Activated CD4-positive, CD25-positive, alpha-beta regulatory T cell treated with anti-CD3 and anti-CD28 coated beads, Interleukin-2, amount 50 U/mL, for 16 hours (primary cell): ENCODE measurements around the gene HMCN2.
"Not testable (repeated sequence)": the region's sequence is repeated elsewhere in the genome, so short reads cannot be mapped to it uniquely, and the experiment has no call there.

Source experiments
- DNase-seq: peaks from one replicate; pipeline ENCODE4 v3.0.0-alpha.2; 2020; ENCODE audit warnings: low read depth, low spot score

The HMCN2 gene

DNA sequence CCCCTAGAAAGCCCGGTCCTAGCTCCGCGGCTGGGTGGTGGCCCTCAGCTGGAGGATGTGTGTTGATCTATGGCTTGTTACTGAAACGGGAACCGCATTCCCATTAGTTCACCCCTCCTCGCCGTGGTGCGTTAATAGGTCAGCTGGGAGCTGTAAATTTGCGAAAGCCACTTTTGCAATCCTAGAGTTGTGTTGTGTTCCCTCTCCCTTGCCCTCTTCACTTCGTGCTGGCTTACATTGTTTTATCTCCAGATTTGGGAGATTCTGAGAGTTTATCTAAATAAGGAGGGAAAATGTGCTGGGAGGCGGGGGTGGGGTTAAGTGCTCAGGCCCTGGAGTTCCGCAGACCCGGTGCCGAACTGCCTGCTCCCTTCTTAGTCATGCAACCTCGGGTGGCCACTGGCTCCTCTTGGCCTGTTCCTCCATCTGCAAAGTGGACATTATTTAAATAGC is 62.8 kb downstream of the HMCN2 start:
- DNase-seq, result no peak

DNA sequence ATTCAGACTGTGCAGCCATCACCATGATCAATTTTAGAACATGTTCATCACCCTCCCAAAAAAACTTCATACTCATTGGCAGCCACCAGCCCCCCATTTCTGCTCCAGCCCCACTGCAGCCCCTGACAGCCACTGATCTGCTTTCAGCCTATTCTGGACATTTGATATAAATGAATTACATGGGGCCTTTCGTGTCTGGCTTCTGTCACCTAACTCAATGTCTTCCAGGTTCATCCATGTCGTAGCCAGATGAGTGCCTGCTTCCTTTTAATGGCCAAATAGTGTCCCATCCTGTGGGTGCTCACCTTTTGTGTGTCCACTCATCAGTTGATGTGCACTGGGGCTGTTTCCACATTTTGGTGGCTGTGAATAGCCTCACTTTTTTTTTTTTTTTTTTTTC is 63.5 kb downstream of the HMCN2 start:
- no peak for DNase-seq

DNA sequence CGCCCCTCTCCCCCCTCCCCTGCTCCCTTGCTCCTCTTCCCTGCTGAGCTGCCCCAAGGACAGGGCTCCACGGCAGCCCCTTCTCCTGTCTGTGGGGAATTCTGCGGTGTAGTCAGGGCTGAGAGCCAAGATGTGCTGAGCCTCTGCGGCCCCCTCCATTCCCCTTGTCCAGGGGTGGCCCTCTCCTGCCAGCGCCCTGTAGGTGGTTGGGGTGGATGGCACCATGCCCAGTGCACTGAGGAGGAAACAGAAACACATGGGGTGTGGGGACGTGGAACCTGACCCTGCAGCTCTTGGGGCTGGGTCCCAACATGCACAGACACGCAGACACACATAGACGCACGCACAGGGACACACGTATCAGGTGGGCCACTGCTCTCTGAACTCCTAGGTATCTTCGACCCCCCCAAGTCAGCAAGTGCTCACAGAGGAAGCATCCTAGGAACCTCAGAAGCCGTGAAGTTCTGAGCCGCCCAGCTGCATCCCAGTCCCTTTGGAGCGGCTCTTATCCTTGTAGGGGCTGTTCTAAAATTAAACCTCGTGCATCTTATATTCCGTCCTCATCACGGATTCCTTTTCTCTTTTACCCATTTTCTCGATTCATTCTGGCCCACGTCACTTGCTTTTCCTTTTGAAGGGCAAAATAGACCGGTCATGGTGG is 64.8 kb downstream of the HMCN2 start:
- no peak for DNase-seq

DNA sequence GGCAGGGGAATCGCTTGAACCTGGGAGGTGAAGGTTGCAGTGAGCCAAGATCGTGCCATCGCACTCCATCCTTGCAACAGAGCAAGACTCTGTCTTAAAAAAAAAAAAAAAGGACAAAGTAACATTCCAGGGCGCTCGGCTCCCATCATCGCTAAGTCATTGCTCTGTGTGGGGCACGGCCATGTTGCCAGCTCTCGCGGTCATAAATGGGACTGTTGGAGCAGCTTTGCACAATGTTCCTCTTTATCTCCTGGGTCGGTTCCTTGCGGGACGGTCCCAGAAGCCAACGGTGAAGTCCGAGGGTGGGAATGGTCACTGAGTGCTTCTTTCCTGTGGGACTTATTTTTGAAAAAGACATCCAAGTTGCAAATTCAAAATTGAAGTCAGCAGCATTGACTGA is 65.5 kb downstream of the HMCN2 start:
- no peak for DNase-seq

DNA sequence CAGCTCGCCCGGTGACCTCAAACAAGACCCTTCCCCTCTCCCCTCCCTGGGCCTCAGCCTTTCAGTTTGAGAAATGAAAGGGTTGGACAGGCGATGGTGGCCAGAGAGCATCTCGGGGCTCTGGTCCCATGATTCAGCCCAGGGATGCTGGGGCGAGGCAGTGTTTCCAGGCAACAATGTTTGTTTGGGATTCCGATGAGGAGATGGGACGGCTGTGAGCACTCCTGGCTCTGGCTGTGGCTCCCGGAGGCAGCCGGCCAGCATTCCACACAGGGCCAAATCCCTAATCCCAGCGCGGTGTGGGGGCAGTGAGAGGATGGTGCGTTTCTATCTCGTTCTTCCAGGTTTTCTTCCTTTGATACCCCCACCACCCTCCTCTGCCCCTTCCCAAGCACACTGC is 66.0 kb downstream of the HMCN2 start:
- no peak for DNase-seq

DNA sequence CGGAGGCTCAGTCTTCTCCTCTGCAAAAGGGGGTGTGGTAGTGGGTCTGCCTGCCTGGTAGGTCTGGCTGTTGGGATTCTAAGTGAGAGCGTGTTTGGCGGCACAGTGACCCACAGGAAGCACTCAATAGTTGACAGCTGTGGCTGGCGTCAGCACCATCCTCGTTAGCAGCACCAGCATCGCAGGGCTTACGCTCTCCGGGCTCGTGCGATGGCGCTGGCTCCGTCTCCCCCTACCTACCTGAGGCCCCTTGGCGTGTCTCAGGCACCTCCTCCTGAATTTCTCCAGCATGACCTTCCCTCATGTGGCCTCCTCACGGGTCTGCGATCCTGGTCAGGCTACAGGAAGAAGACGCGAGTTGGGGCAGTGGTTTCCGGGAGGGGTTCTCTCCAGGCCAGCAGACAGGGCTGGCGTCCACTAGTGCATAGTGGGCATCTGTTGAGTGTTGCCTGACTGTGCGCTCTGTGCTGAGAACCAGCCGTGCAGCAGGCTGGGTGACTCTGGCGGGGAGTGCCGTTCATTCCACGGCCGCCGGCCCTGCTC is 66.9 kb downstream of the HMCN2 start:
- DNase-seq, result no peak

DNA sequence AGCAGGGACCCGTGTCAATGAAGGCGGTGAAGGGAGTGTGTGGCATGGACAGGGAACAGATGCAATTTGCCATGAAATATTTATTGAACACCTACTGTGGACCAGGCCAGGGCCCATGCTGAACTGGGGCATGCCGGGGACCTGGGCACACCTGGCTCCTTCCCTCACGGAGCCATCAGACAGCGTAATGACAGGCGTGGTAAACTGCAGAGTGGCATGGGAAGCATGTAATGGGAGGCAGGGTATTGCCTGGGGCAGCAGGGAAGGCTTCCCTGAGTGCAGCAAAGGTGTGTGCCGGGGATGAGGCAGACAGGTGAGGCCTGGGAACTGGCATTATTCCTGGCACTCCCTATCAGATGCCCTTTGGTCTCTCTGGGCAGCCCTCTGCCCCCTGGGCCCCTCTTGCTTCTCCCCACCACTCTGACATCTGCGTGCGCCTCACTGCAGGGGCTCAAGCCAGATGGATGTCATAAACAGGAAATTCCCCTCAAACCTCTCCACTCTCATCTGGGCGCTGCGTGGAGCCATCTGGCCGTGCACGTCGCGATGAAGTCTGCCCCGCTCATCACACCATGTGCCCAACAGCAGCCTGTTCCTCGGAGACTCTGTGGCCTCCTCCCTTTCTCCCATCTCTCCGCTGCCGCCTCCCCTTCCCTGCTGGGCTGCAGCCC is 67.6 kb downstream of the HMCN2 start:
- DNase-seq, result no peak

DNA sequence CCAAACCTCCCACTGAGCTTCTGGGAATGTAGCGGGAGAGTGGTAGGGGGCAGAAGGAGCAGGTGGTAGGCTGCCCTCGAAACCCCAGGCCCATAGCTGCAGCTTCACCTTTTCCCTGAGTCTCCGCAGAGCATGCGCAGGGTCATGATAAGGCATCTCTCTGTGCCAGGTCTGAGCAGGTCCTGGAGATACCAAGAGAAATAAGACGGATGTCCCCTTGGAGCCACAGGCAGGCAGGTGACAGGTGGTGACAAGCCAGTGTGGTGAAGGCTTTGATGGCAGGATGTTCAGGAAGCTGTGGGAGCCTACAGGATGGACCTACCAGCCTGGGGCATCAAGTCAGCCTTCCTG is 68.1 kb downstream of the HMCN2 start:
- DNase-seq, result no peak

DNA sequence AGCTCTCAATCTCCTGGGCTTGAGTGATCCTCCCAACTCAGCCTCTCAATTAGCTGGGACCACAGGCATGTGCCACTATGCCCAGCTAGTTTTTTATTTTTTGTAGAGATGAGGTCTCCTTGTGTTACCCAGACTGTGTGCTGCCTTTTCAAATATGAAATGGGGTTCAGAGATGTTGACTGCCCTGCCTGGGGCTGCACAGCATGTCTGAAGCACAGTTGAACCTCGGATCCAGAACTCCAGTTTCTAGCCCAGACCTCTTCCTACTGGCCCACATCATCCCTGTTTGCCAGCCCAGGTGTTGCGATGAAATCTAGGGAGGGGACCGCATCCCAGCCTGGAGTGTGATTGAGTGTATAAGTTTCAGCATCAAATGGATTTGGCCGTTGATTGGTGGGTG is 69.4 kb downstream of the HMCN2 start:
- DNase-seq, result no peak

DNA sequence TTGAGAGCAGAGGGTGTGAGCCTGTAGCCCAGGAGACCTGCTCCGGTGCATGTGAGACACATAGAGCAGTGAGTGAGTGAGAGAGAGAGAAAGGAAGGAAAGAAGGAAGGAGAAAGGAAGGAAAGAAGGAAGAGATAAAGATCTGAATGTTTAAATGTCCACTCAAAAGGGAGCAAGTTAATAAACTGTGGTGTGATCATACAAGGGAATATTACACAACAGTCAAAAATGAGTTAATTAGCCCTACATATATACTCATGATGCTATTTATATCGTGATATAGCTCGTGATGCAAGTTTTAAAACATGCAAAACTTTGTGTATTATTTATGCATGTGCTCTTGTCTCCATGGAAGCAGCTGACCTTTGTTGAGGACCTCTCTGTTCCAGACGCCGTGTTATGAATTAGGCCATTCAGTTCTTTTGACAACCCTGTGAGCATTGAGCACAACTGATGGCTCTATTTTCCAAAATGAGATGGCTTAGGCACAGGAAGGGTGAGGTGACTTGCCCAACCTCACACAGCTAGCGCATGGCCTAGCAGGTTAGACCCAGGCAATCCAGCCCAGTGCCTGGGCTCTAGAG is 70.6 kb downstream of the HMCN2 start:
- no peak for DNase-seq

DNA sequence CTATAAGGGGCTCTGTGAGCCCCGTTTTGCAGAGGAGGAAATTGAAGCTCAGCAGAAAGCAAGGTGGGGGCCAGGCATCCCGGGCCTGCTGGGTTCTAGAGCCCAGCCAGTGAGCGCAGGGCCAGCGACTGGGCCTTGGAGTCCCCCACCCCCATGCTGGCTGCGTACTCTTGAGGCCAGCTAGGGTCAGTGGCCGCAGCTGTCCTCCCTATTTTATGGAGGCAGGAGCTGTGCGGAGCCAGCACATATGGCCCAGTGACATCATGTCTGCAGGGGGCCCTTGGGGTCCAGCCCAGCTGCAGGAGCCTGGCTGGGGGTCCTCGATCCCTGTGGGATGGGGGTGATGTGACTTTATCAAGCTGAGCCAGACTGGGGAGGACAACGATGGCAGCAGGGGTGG is 71.3 kb downstream of the HMCN2 start:
- DNase-seq, result no peak

DNA sequence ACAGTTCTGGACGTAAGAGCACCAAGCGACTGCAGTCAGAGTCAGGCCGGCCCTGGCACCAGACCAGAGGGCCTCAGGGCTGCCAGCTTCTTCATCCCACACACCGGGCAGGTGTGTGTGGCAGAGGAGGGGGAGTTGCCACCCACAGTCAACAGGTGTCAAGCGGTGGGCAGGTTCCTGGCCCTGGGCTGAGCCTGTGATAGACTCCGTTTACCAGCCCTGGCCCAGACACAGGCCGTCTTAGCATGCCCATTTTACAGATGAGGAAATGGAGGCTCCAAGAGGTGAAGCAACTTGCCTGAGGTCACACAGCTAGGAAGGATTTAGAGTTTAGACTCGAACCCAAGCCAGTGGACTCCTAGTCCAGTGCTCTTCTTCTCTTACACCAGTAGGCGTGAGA is 71.8 kb downstream of the HMCN2 start:
- no peak for DNase-seq

DNA sequence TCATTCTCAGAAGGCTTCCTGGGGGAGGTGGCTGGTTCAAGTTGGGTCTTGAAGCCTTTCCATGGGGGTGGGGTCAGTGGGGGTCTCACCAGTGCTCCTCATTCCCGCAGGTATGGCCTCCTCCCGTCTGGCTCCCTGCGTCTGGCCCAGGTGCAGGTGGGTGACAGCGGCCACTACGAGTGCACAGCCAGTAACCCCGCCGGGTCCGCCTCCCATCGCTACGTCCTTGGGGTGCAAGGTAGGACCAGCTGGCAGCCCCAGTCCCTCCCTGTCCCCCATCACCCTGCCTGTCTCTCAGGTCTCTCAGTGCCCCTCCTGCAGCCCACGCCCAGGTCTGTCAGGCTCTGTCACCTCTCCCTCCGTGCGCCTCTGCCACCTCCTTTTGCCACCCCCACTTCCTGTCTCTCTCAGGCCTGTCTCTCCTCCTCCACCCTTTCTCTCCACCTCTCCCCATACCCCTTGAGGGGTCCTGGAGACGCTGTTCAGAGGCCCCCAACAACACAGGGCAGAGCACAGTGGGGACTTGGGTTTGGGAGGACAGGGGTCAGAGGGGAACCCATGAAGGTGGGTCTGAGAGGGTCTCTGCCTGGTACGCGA is 72.3 kb downstream of the HMCN2 start:
- DNase-seq, result no peak

DNA sequence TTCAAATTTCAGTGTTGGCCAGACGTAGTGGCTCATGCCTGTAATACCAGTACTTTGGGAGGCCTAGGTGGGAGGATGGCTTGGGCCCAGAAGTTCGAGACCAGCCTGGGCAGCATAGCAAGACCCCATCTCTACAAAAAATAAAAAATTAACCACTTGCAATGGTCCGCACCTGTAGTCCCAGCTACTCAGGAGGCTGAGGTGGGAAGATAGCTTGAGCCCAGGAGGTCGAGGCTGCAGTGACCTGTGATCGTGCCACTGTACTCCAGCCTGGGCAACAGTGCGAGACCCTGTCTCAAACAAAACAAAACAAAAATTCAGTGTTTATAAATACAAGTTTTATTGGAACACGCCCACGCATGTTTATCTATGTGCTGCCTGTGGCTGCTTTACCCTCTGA is 73.3 kb downstream of the HMCN2 start:
- DNase-seq, result not testable (repeated sequence)

DNA sequence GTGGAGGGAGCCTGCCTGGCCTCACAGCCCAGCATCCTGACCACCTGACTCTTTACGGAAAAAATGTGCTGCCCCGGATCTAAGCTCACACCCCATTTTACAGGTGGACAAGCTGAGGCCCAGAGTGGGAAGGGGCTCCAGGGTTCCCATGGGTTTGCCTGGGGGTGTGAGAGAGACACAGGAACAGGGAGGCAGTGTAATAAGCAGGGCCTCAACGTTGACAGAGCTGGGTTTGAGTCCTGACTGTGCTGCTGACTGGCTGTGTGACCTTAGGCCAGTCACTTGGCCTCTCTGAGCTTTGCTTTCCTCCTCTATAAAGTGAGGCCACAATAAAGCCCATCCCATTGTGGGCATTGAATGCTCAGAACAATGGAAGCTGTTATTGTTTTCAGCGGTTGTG is 73.7 kb downstream of the HMCN2 start:
- no peak for DNase-seq

DNA sequence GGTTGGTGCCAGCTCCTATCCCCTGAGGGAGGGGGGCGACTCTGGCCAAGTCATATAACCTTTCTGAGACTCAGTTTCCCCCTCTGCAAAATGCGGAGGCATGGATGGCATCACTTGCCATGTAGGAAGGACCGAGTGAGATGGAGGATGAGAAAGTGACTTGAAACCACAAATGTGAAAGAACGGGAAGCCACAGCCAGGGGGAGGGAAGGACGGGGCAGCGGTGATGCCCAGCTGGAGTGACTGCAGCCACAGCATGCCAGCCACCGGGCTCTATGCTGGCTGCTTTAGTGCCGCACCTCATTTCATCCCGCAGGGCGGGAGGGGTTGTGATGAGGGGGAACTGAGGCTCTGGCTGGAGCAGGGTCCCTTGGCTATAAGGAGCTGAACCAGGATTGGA is 74.5 kb downstream of the HMCN2 start:
- no peak for DNase-seq

DNA sequence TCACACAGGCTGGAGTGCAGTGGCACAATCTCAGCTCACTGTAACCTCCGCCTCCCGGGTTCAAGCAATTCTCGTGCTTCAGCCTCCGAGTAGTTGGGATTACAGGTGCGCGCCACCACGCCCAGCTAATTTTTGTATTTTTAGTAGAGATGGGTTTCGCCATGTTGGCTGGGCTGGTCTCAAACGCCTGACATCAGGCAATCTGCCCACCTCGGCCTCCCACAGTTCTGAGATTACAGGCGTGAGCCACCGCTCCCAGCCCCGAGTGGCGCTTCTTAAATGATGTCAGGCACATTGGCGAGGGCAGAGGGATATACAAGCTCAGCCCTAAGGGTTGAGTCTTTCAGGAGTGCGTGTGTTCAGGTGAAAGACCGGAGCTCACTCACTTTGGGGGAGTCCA is 75.0 kb downstream of the HMCN2 start:
- not testable (repeated sequence) for DNase-seq

DNA sequence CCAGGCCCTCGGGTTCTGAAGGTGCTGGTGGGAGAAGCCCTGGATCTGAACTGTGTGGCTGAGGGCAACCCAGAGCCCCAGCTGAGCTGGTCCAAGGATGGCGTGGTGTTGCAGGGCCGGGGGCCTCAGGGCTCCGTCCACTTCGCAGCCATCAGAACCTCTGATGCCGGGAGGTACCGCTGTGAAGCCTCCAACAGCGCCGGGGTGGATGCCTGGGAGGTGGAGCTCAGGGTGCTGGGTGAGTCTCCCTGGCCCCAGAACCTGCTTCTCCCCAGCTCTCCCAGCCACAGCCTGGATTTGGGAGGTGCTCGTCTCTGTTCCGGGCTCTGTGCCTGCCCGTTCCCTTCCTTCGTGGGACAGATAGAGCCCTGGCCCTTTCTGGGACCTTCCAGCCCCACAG is 75.6 kb downstream of the HMCN2 start:
- no peak for DNase-seq

DNA sequence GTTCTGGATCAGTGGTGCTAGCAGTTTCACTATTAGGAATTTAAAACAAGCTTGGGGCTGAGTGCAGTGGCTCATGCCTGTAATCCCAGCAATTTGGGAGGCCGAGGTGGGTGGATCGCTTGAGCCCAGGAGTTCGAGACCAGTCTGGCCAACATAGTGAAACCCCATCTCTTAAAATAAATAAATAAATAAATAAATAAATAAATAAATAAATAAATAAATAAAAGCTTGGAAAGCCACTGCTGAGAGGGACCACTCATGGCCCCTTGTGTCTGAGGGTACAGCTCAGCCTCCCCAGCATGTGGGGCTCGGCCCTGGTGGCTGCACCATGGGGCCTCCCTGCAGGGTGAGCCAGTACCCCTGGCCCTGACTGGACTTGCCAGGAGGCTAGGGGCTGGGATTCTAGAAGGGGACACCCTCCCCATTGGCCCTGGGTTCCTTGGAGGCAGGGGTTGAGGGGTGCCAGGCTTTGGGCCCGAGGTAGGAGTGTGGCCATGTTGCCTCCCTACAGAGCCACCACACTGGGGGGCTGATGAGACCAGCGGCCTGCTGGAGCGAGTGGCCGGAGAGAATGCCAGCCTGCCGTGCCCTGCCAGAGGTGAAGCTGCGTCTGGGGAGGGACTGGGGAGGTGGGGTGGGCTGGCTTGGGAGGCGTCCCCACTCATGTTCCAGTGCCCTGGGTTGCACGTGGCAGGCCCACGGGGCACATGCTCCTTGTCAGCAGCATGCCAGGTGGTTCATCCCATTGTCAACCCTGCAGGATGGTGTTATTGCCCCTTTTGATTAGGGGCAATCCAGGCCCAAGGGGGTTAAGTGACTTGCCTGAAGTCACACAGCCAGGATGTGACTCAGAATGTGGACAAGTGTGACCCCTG is 76.5 kb downstream of the HMCN2 start:
- DNase-seq, result no peak

DNA sequence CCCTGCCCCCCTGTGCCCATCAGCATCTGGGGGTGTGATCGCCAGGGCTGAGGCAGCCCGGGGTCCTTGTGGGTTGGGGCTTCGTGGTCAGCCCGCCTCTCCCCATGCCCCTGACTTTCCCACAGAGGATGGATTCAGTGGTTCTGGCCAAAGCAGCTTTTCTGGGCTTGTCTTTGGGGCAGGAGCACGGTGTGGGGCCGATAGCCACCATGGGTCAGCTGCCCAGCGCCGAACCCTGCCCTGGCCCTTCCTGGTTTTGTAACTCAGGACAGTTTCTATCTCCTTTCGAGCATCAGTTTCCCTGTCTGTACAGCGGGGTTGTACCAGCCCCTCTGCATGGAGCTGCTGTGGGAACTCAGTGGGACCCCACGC is 77.1 kb downstream of the HMCN2 start:
- no peak for DNase-seq

DNA sequence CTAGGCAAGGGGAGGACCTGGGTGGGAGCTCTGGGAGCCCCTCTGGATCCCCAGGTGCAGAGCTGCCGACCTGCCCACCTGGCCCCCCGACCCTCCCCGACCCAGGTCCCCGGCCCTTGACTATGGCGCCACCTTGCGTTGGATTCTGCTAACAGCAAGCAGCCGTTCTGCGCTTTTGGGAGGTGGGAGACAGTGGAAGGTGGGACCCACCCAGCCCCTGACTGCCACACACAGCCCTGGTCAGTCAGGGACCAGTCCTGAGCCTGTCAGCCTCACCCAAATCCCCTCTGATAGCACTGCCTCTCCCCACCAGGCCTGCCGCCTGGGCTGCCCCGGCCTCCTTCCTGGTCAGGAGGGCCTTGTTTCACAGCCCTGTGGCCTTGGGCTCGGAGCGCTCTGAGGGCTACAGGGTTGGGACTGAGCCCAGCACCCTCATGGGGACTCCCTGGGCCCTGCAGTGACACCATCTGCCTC is 77.9 kb downstream of the HMCN2 start:
- no peak for DNase-seq

DNA sequence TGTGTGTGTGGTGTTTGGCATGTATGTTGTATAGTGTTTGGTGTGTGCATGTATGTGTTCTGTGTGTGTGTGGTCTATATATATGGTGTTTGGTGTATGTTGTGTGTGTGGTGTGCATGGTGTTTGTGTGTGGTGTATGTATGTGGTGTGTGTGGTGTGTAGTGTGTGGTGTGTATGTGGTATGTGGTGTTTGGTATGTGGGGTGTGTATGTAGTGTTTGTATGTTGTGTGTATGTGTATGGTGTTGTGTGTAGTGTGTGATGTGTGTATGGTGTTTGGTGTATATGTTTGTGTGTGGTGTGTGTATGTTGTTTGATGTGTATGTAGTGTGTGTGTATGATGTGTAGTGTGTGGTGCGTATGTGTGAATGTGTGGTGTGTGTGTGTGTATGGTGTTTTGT is 78.8 kb downstream of the HMCN2 start:
- no peak for DNase-seq
